Thyroid gland (tissue), 4 donors: ENCODE data around the gene SS18L1. TPM values are rescaled to one million over a fixed set of nuclear protein-coding genes. Genes with fewer than 3 reads are reported as not detected.

Source experiments
- DNase-seq, 2 donors: peaks; one replicate each; pipeline ENCODE4 v3.0.0-alpha.2; 2019
- H3K27ac ChIP-seq, 3 donors: fragments of 200-600 bp; sonication (generic); 1 replicate in 2 of 3; 2 replicates in 1 of 3; pipeline ENCODE4 v1.5.1; 2016 to 2019; ENCODE audit warnings: mild to moderate bottlenecking in 1 of 3, moderate library complexity in 1 of 3
- H3K27me3 ChIP-seq: fragments of 200-600 bp; sonication (generic); one replicate; pipeline ENCODE4 v1.5.1; 2019
- H3K36me3 ChIP-seq, 2 donors: fragments of 200-600 bp; sonication (generic); one replicate each; pipeline ENCODE4 v1.5.1; 2016 to 2019
- H3K4me1 ChIP-seq, 2 donors: fragments of 200-600 bp; sonication (generic); one replicate each; pipeline ENCODE4 v1.5.1; 2017 to 2019
- H3K4me3 ChIP-seq, 3 donors: fragments of 200-600 bp; sonication (generic); replicated peaks in 1 of 3; 1 replicate in 2 of 3; 2 replicates in 1 of 3; pipeline ENCODE4 v1.5.1; 2016; ENCODE audit warnings: mild to moderate bottlenecking in 1 of 3
- H3K9me3 ChIP-seq: fragments of 200-600 bp; sonication (generic); one replicate; pipeline ENCODE4 v1.5.1; 2017
- CTCF ChIP-seq, 6 experiments: fragments of 200-600 bp in 3 of 6; fragments of 450-650 bp in 3 of 6; sonication (generic) in 3 of 6; IDR thresholded peaks; one replicate each; pipeline ENCODE4 v1.5.1; 2016 to 2019; ENCODE audit warnings: antibody characterized with exemption in 6 of 6, mild to moderate bottlenecking in 2 of 6, inconsistent platforms in 1 of 6, moderate library complexity in 1 of 6
- POLR2A ChIP-seq, 2 donors: fragments of 450-650 bp; IDR thresholded peaks; one replicate each; pipeline ENCODE4 v1.6.1; 2017; ENCODE audit warnings: antibody characterized with exemption in 2 of 2, mild to moderate bottlenecking in 2 of 2, moderate library complexity in 1 of 2
- WGBS, 2 donors: methylation state at CpG; one replicate each; pipeline ENCODE4 v1.1.5; 2017; 5-methylcytosine and 5-hydroxymethylcytosine counted together
- intact Hi-C: fragments of 100-400 bp; cut with DNase I; formaldehyde crosslinking; loops from one replicate; pipeline ENCODE4 v1.15.1; 2023
- total RNA-seq, 4 donors: library from RNA; depleted of rRNA; stranded (reverse); fragments of >200 nt; gene quantifications; one replicate each; pipeline ENCODE4 v1.2.3, GENCODE V29; 2016

Gene SS18L1
- total RNA-seq, 4 donors from 2014 or later = 12.2 to 22.0 (median 15.2) TPM

DNA sequence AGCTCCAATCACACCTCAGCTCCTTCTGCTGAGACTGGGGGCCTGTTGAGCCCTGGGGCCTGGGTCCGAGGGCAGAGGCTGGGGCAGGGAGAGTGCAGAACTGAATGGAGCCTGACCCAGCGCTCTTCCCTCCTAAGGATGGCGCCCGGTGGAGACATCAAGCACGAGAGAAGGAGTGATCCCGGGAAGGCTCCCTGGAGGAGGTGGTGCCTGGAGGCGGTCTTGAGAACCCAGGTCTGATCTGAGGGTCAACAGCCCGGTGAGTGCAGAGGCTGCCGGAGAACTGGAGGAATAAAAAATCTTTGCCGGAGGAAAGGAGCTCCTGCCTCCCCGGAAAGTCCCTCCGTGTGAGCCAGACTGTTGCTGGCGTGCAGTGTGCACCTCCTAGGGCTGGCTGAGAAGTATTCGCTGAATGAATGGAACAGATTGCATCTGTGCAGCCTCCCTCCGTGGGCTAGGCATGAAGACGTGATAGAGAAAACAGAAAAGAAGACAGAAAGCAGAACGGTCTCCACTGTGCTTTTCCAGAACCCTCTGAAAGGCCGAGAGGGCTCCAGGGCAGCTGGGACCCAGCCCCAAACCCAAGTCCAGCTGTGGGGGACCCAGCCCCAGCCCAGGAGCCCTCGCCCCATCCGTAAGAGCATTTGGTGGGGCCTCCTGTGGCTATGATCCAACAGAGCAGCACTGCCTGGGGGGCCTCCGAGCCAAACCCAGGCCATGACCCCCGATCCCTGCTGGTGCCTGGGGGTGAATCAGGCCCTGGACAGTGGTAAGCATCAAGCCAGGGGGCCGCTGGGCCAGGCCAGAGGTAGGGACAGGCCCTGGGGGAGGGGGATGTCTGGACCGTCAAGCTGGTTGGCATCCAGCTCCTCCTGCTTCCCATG is 83.4 kb downstream of the SS18L1 start:
- H3K4me3 ChIP-seq = no peak overlapping the region
- WGBS, 2 donors = 63 to 71% methylated on average over 19 to 20 of the region's 24 CpGs
- no peaks in the 10 kb centered on the region for H3K9me3 ChIP-seq
- H3K4me1 ChIP-seq = no peaks in the 10 kb centered on the region
- no peaks in the 10 kb centered on the region for H3K27me3 ChIP-seq
- intact Hi-C loops = no loop called here
- H3K27ac ChIP-seq = no peak overlapping the region
- TF ChIP-seq POLR2A (IDR thresholded peaks at IDR 0.05) (no peak), CTCF (IDR thresholded peaks at IDR 0.05) (no peak)
- DNase-seq = no peak
- H3K36me3 ChIP-seq = no peaks in the 10 kb centered on the region

- DNase-seq = no peak
- intact Hi-C loops = no loop called here
- no peaks in the 10 kb centered on the region for H3K9me3 ChIP-seq
- TF ChIP-seq POLR2A (IDR thresholded peaks at IDR 0.05) = no peak
- TF ChIP-seq CTCF (IDR thresholded peaks at IDR 0.05) = no peak
- H3K4me3 ChIP-seq = no peak overlapping the region
- no peaks in the 10 kb centered on the region for H3K27me3 ChIP-seq
- no peaks in the 10 kb centered on the region for H3K36me3 ChIP-seq
- no peaks in the 10 kb centered on the region for H3K4me1 ChIP-seq
- H3K27ac ChIP-seq = no peak overlapping the region
- 57 to 68% methylated on average over 5 to 8 of the region's 10 CpGs for WGBS, 2 donors
Measured at GRCh38 chr20:62227591-62227976, 84.0 kb downstream of the SS18L1 start.

DNA sequence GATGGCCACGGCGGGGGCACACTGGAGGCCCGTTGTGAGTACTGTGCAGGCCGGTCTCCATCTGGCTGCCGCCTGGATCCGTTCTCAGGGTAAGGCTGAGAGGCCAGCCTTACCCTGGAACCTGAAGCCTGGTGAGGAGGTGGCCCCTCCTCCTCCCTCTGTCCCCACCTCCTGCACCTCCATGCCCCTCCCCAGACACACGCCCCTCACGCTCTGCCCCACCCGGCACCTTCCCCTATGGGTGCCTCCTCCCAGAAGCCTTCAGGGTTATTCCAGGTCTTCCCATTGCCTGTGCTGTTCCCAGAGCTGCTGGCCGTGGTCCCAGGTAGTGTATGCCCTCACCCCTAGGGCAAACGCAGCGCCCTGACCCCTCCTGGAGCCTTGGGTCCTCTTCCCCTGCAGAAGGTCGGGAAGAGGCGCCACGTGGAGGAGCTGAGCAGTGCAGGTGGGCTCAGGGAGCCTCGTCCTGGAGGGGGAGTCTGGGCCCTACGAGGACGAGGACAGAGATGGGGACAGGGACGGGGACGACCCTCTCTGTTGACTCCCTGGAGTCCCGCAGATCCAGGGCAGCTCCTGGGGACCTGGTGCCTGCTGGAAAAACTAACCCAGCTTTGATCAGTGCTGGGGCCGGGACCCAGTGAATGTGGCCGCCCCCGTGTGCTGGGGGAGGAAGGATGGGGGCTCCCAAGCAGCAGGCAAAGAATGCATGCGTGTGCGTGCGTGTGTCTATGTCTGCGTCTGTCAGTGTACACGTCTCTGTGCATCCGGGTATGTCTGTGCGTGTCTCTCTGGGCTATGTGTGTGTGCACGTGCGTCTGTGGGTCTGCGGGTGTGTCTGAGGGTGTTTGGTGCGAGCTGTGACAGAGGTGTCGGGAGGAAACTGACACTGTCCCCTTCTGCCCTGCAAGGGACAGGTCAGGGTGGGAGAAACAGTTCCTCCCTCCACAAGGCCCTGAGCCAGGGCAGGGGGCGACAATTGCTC is 84.7 kb downstream of the SS18L1 start:
- Histone ChIP-seq H3K27me3 (no peaks in the 10 kb centered on the region), H3K4me1 (no peaks in the 10 kb centered on the region), H3K27ac (no peak overlapping the region), H3K9me3 (no peaks in the 10 kb centered on the region), H3K4me3 (no peak overlapping the region), H3K36me3 (no peaks in the 10 kb centered on the region)
- intact Hi-C loops = no loop called here
- DNase-seq = no peak
- WGBS, 2 donors = 47 to 53% methylated on average over 27 to 28 of the region's 37 CpGs
- no peak for TF ChIP-seq POLR2A (IDR thresholded peaks at IDR 0.05)
- no peak for TF ChIP-seq CTCF (IDR thresholded peaks at IDR 0.05)

DNA sequence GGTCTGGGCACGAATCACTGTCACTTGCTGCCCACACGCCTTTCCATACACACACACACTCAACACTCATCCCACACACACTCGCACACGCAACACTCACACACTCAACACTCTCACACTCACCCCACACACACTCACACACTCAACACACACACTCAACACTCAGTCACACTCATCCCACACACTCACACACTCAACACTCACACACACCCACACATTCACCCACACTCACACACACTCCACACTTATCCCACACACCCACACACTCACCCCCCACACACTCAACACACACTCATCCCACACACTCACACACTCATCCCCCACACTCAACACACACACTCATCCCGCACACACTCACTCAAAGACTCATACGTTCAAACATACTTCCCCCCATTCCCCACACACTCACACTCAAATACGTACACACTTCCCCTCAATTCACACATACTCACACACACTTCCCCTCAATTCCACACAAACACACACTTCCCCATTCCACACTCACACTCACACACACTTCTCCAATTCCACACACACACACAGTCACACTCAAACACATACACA is 85.5 kb downstream of the SS18L1 start:
- Histone ChIP-seq H3K4me3 (no peak overlapping the region), H3K4me1 (no peaks in the 10 kb centered on the region), H3K27ac (no peak overlapping the region), H3K9me3 (no peaks in the 10 kb centered on the region), H3K27me3 (no peaks in the 10 kb centered on the region), H3K36me3 (no peaks in the 10 kb centered on the region)
- WGBS, 2 donors = 81 to 83% methylated on average over 7 of the region's 7 CpGs
- no peak for DNase-seq
- intact Hi-C loops = no loop called here
- TF ChIP-seq POLR2A (IDR thresholded peaks at IDR 0.05) (no peak), CTCF (IDR thresholded peaks at IDR 0.05) (no peak)
